Stimulated activated CD8-positive, alpha-beta memory T cell treated with anti-CD3 and anti-CD28 coated beads, Interleukin-15, amount 100 ng/mL, for 1 hour (primary cell): ENCODE results near the gene AGK.
A peak's percentile ranks its signal among the peaks of the same experiment; 100 is the strongest.

Experiments
- DNase-seq: peaks from one replicate; pipeline ENCODE4 v3.0.0-alpha.2; 2020; ENCODE audit warnings: low read depth

The AGK gene

GRCh38 chr7:141551094-141551781 lies at the start of gene AGK:
TSS of gene AGK (plus strand) at chr7:141551410. CDS start at chr7:141555467, 4,057 bp downstream.
- DNase-seq = peak; percentile 45

- no peak for DNase-seq
Observed at GRCh38 chr7:141501451-141501850, 49.8 kb upstream of the AGK start.

GRCh38 chr7:141511316-141511675 lies 39.9 kb upstream of the AGK start:
- no peak for DNase-seq

GRCh38 chr7:141511676-141512396 lies 39.4 kb upstream of the AGK start:
- DNase-seq = no peak

GRCh38 chr7:141512597-141512996 lies 38.6 kb upstream of the AGK start:
- no peak for DNase-seq

- no peak for DNase-seq
Observed at GRCh38 chr7:141513720-141514119, 37.5 kb upstream of the AGK start.

- DNase-seq = no peak
Observed at GRCh38 chr7:141515941-141516340, 35.3 kb upstream of the AGK start.

- DNase-seq = no peak
Observed at GRCh38 chr7:141519623-141520022, 31.6 kb upstream of the AGK start.

- no peak for DNase-seq
Observed at GRCh38 chr7:141522657-141523342, 28.4 kb upstream of the AGK start.

- no peak for DNase-seq
Observed at GRCh38 chr7:141525973-141526514, 25.2 kb upstream of the AGK start.

GRCh38 chr7:141527076-141527475 lies 24.1 kb upstream of the AGK start:
- no peak for DNase-seq

- no peak for DNase-seq
Observed at GRCh38 chr7:141528399-141528798, 22.8 kb upstream of the AGK start.

GRCh38 chr7:141533149-141533949 lies 17.9 kb upstream of the AGK start:
- peak; percentile 36 for DNase-seq

- no peak for DNase-seq
Observed at GRCh38 chr7:141534757-141535737, 16.2 kb upstream of the AGK start.

GRCh38 chr7:141537906-141538305 lies 13.3 kb upstream of the AGK start:
- no peak for DNase-seq

GRCh38 chr7:141541375-141541774 lies 9.8 kb upstream of the AGK start:
- no peak for DNase-seq

- DNase-seq = no peak
Observed at GRCh38 chr7:141544831-141545230, 6.4 kb upstream of the AGK start.

- no peak for DNase-seq
Observed at GRCh38 chr7:141549582-141549981, 1.6 kb upstream of the AGK start.

- DNase-seq = no peak
Observed at GRCh38 chr7:141550386-141551093, 670 bp upstream of the AGK start.

GRCh38 chr7:141551782-141552181 lies 572 bp downstream of the AGK start:
- no peak for DNase-seq
